ENCODE data around the gene CWC22.
"Not testable (repeated sequence)": the region's sequence is repeated elsewhere in the genome, so short reads cannot be mapped to it uniquely, and the experiment has no call there.

The CWC22 gene

DNA sequence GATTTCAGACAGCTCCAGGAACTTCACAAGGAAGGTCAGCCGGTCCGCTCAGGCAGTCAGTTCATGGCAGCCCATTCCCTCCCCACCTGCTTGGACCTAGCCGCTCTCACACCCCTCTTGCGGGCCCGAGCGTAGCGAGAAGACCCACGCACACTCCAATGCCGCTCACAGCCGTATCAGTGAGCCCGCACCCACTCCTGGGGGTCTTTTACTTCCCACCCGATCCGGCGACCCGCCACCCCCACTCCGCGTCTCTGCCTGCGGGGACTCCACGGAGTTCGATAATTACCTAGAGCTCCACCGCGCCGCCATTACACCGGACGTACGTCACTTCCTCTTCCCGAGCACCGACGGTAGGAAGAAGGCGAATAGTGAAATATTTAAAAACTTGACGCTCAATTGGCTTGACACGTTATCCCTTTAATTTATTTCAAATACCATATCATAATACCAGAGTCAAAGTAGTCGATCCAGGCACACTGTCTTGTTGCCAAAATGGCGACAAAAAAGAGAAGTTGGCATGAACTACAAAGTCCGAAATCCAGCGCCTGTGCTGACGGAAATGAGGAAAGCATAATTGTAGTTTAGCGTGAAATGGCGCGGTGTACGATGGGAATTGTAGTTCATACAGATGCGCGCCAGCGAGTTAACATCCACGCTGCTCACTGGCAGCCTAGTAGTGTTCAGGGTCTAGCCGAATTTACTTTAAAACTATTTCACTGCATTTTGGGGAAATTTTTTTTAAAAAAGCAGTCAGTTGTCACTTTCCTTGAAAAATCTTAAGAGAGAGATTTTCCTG is at the start of gene CWC22:
CWC22 (minus strand) TSS at position 517 of the 799 bp plus-strand sequence. CDS start 13,956 bp downstream, outside the sequence.
- DNase-seq (ENCODE audit: low spot score), result peak; percentile 80

- DNase-seq (ENCODE audit: low spot score), result no peak
These were observed 49.4 kb upstream of the CWC22 start for GRCh38 chr2:180056367-180057118.

- not testable (repeated sequence) for DNase-seq (ENCODE audit: low spot score)
These were observed 47.5 kb upstream of the CWC22 start for GRCh38 chr2:180054576-180054975.

DNA sequence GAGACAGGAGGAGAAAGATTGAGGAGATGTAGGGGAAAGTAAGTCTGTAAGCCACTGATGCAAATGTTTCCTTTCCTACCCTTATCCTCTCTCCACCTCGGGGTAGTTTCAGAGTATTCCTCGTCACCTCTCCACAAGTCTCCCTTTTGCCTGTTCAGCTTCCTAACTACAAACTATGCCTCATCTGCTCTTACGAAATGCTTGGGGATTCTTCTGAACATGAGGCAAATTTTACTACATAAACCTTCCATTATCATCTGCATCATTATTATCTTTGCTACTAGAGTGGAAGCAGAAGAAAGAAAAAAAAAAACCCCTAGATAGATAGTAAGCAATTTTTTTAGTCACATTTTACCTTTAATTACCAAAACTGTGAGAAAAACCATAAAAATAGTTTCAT is 43.1 kb upstream of the CWC22 start:
- no peak for DNase-seq (ENCODE audit: low spot score)

DNA sequence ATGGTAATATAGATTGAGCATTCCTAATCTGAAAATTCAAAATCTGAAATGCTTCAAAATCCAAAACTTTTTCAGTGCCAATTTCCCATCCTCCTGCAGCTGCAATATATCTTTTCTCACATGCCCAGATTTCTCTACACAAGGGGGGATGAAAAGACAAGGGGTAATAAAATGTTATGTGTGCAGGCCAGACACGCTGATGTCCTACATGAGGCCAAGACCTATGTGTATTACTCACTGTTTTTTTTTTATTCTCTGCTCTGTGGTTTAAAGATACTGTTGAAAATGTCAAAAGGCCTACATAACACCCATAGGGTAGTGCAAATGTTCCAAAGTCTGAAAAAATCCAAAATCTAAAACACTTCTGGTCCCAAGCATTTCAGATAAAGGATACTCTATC is 41.2 kb upstream of the CWC22 start:
- DNase-seq (ENCODE audit: low spot score), result no peak

GRCh38 chr2:180046776-180047175 is 39.7 kb upstream of the CWC22 start:
- no peak for DNase-seq (ENCODE audit: low spot score)

DNA sequence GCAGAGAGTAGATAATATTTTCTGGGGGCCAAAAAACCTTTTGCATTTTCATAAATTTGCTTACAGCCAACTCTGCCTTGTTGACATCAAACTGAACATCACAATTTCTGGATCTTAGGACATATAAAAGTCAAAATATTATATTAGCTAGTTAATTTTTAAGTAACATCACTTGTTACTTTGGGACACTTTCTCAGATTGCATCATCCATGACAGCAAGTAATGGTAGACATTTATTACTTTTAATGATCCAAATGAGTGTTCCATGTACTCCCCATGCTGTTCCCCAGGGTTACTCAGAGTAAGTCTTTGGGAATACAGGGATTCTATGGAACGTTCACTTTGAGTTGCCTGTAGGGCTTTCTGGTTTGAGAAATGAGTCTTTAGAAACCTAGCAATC is 39.1 kb upstream of the CWC22 start:
- DNase-seq (ENCODE audit: low spot score), result no peak

DNA sequence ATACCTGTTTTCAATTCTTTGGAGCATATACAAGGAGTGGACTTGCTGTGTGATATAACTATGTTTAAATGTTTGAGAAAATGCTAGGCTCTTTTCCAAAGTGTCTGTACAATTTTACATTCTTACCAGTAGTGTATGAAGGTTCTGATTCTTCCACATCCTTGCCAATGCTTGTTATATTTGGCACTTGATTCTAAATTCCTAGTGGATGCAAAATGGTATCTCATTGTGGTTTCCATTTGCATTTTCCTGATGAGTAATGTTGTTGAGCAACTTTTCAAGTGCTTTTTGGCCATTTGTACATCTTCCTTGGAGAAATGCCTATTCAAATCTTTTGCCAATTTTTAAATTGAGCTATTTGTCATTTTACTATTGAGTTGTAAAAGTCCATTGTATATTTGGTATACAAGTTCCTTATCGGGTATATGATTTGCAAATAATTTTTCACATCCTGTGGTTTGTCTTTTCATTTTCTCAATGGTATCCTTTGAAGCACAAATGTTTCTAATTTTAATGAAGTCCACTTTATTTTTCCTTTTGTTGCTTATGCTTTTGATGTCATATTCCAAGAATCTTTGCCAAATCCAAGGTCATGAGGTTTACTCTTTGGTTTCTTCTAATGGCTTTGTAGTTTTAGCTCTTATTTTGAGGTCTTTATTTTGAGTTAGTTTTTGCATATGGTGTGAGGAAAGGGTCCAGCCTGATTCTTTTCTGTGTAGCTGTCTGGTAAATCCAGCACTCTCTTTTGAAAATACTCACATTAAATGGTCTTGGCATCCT is 33.2 kb upstream of the CWC22 start:
- peak; percentile 46 for DNase-seq (ENCODE audit: low spot score)

- no peak for DNase-seq (ENCODE audit: low spot score)
These were observed 31.9 kb upstream of the CWC22 start for GRCh38 chr2:180038997-180039396.

- no peak for DNase-seq (ENCODE audit: low spot score)
These were observed 27.1 kb upstream of the CWC22 start for GRCh38 chr2:180033993-180034894.

- no peak for DNase-seq (ENCODE audit: low spot score)
These were observed 22.5 kb upstream of the CWC22 start for GRCh38 chr2:180029575-180029974.

DNA sequence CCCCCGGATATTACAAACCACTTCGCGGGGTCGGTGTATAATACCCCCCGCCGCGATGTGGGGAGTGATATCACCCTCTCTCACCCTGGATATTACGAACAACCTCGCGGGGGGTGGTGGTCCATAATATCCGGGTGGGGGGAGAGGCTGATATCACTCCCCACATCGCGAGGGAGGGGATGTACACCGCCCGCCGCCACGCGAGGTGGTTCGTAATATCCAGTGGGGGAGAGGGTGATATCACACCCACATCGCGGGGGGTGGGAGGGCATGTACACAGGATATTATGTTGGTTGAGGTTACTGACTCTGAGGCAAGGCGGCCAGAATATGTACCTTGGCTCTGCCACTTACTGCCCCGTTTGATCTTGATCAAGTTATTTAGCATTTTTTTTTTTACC is 14.8 kb upstream of the CWC22 start:
- no peak for DNase-seq (ENCODE audit: low spot score)

DNA sequence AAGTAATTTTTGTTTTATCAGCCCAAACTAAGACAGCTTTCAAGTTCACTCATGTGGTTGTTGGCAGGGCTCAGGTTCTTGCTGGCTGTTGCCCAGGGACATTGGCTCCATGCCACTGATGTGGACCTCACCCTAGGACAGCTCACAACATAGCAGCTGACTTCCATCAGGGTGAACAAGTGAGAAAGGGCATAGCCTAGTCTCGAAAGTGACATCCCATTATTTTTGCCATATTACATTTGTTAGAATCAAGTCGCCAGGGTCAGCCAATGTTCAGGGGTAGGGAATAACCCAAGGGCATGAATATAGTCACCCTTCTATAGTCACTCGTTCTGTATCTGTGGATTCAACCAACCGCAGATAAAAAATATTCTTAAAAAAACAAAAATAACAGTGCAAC is 10.7 kb upstream of the CWC22 start:
- DNase-seq (ENCODE audit: low spot score), result peak; percentile 28

DNA sequence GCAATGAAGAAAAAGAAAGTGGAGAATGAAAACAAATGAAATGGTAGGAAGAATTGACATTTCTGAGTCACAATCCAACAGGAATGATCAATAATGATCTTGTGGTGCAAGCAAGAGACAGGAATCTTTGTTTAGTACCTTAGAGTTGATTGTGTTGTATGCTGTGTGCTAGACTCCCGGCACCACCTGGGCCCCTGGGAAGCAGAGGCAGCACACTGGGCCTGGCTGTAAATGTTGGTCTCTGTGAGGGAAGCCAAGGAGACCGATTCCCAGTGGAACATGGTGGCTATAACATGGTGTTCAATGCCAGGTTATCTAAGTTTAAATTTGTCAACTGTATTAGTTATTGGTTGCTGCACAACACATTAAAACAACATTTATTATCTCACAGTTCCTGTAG is 9.8 kb upstream of the CWC22 start:
- DNase-seq (ENCODE audit: low spot score), result no peak

GRCh38 chr2:180015951-180016709 is 9.0 kb upstream of the CWC22 start:
- DNase-seq (ENCODE audit: low spot score), result peak; percentile 74

DNA sequence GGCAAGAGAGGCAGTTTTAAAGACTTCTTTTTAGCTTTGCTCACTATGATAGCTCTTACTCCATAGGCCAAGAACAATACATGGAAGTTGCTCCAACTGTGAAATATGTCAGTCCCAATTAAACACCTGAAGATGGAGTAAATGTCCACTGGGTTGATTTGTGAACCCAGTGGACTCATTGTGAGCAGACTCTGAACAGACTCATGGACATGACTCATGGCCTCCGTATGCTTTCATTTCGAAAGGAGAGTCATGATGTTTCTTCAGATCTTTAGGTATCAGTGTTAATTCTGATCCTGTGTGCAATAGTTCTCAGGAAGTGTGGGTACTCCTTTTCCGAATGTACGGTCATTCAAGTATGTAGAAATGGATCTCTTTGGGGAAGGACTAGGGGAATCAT is 5.4 kb upstream of the CWC22 start:
- DNase-seq (ENCODE audit: low spot score), result peak; percentile 47

- DNase-seq (ENCODE audit: low spot score), result no peak
These were observed 3.6 kb upstream of the CWC22 start for GRCh38 chr2:180010701-180011100.

DNA sequence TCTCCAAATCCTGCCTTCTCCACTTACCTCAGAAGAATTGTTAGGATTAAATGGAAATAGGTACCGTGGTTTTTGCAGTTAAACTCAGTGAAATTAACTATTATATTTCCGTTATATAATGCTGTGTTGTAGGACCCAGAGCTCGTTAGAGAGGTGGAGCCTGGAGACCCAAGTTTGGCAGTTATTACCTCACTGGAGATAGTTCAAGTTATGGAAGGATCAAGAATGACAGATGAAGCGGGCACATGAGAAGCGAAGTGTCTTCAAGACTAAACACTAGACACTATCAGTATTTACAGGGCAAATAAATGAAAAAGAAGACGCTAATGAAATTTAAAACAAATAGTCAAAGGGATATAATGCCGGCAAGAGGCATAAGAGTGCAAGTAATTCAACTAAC is 866 bp downstream of the CWC22 start:
- no peak for DNase-seq (ENCODE audit: low spot score)

DNA sequence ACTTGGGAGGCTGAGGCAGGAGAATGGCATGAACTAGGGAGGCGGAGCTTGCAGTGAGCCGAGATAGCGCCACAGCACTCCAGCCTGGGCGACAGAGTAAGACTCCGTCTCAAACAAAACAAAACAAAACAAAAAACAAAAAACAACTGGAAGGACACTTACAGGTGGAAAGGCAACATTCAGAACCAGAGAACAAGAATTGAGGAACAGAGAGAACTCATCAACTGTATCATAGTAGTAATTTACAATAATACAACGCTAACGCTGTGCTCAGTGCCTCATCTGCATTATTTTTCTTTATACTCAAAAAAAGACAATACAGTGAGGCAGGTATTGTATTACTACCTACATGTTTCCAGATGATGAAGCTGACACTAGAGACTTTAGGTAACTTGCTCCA is 1.6 kb downstream of the CWC22 start:
- DNase-seq (ENCODE audit: low spot score), result not testable (repeated sequence)

GRCh38 chr2:180004731-180005130 is 2.4 kb downstream of the CWC22 start:
- no peak for DNase-seq (ENCODE audit: low spot score)

- no peak for DNase-seq (ENCODE audit: low spot score)
These were observed 3.5 kb downstream of the CWC22 start for GRCh38 chr2:180003559-180003958.

Measured in AG08395 (cell line).